Right lobe of liver (tissue), 6 donors: ENCODE data around the gene ABHD2. TPM values are rescaled to one million over a fixed set of nuclear protein-coding genes. Genes with fewer than 3 reads are reported as not detected.

ENCODE experiments used
- ATAC-seq, 4 donors: fragments of 200-7000 bp; cut with Tn5 transposase; one replicate each; pipeline ENCODE4 v1.9.1; 2020; ENCODE audit warnings: mild to moderate bottlenecking in 4 of 4, moderate library complexity in 4 of 4
- DNase-seq, 3 donors: peaks; one replicate each; pipeline ENCODE4 v3.0.0-alpha.2; 2020
- H3K27ac ChIP-seq, 3 donors: fragments of 200-600 bp; one replicate each; pipeline ENCODE4 v1.8.0; 2022
- H3K27me3 ChIP-seq, 2 donors: fragments of 200-600 bp; one replicate each; pipeline ENCODE4 v1.8.0; 2022
- H3K36me3 ChIP-seq, 4 donors: fragments of 200-600 bp; sonication (generic) in 1 of 4; one replicate each; pipeline versions ENCODE4 v1.5.1 to v1.8.0; 2017 to 2022; ENCODE audit warnings: control low read depth in 1 of 4
- H3K4me1 ChIP-seq, 4 donors: fragments of 200-600 bp; sonication (generic) in 1 of 4; one replicate each; pipeline versions ENCODE4 v1.5.1 to v1.8.0; 2017 to 2022; ENCODE audit warnings: control low read depth in 1 of 4
- H3K4me3 ChIP-seq, 3 donors: fragments of 200-600 bp; one replicate each; pipeline ENCODE4 v1.8.0; 2022
- H3K9me3 ChIP-seq, 4 donors: fragments of 200-600 bp; sonication (generic) in 1 of 4; one replicate each; pipeline versions ENCODE4 v1.5.1 to v1.8.0; 2017 to 2022; ENCODE audit warnings: control low read depth in 1 of 4
- CTCF ChIP-seq, 4 donors: fragments of 200-600 bp in 3 of 4; fragments of 450-650 bp in 1 of 4; IDR thresholded peaks; one replicate each; pipeline versions ENCODE4 v1.5.1 to v1.8.0; 2016 to 2022; ENCODE audit warnings: antibody characterized with exemption in 4 of 4, mild to moderate bottlenecking in 2 of 4
- POLR2A ChIP-seq: fragments of 450-650 bp; IDR thresholded peaks from one replicate; pipeline ENCODE4 v1.6.1; 2017; ENCODE audit warnings: antibody characterized with exemption, mild to moderate bottlenecking
- whole genome bisulfite sequencing: methylation state at CpG from one replicate; pipeline ENCODE4 v1.1.6; 2018; ENCODE audit warnings: low coverage, low lambda C conversion rate; ENCODE audit not compliant: insufficient coverage; ENCODE audit errors: missing lambda C conversion rate; 5-methylcytosine and 5-hydroxymethylcytosine counted together
- intact Hi-C, 2 donors: fragments of 100-400 bp; cut with DNase I; formaldehyde crosslinking; loops; one replicate each; pipeline versions ENCODE4 v1.11.2 to v1.14.1; 2022
- total RNA-seq, 6 experiments: library from RNA; depleted of rRNA in 2 of 6; stranded (reverse); fragments of >200 nt in 2 of 6; fragmentation: NEBNext Ultra II Directional in 3 of 6; extraction: Animal tissue kit (Norgen Biotek cat#: 25700) in 3 of 6; gene quantifications; one replicate each; pipeline versions ENCODE4 v1.1.0 to v1.2.4, GENCODE V29; 2016 to 2023
- donor health status: DM: no; HTN: yes; CAD: no.
- donor health status: DM: no; HTN: no; CAD: no.
- donor health status: DM: no; HTN: no; CAD: no.
- donor health status: DM: no; HTN: yes; CAD: no.
- donor health status: DM: no; HTN: yes; CAD: no.

Gene ABHD2
- total RNA-seq, 6 experiments from 2014 or later = 136 to 392 (median 315) TPM

GRCh38 chr15:89155122-89155521 lies 66.9 kb downstream of the ABHD2 start:
- peaks cover 0 to 71% (median 29%) of the 10 kb centered on the region in 4 donors for H3K36me3 ChIP-seq
- no peak overlapping the region for H3K27ac ChIP-seq
- ATAC-seq = no peak
- H3K27me3 ChIP-seq = no peaks in the 10 kb centered on the region
- TF ChIP-seq CTCF (IDR thresholded peaks at IDR 0.05) = no peak
- TF ChIP-seq POLR2A = no peak
- DNase-seq = no peak
- no peak overlapping the region for H3K4me3 ChIP-seq
- 95% methylated on average over 10 of the region's 10 CpGs for WGBS
- H3K9me3 ChIP-seq = no peaks in the 10 kb centered on the region
- H3K4me1 ChIP-seq = peaks cover 0 to 9% (median 2%) of the 10 kb centered on the region in 4 donors
- intact Hi-C loops = no loop called here

GRCh38 chr15:89155656-89156055 lies 67.4 kb downstream of the ABHD2 start:
- no peak overlapping the region for H3K27ac ChIP-seq
- 66% methylated on average over 6 of the region's 6 CpGs for WGBS
- H3K36me3 ChIP-seq = peaks cover 0 to 77% (median 29%) of the 10 kb centered on the region in 4 donors
- TF ChIP-seq POLR2A (no peak), CTCF (IDR thresholded peaks at IDR 0.05) (no peak)
- no peak for DNase-seq
- intact Hi-C loops = no loop called here
- no peaks in the 10 kb centered on the region for H3K9me3 ChIP-seq
- H3K4me3 ChIP-seq = no peak overlapping the region
- peaks cover 0 to 4% (median 0%) of the 10 kb centered on the region in 4 donors for H3K4me1 ChIP-seq
- peak in 3 of 4 donors; percentile 7 to 29 (median 11) for ATAC-seq
- no peaks in the 10 kb centered on the region for H3K27me3 ChIP-seq

DNA sequence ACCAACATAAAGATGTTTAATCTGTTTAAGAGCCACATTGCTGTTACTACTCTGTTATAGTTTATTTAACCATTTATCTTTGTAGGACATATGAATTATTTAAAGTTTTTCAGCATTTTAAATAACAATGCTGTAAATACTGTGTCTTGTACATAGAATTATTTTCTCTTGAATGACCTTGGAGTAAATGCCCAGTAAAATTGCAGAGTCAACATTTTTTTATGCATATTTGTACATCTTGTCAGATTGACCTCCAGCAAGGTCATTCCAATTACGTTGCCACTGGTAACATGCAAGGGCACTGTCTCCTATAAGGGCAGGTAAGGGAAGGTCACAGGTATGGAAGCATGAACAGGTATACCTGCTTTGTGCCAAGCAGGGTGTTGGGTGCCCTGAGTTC lies 68.8 kb downstream of the ABHD2 start:
- WGBS = 43% methylated on average over 1 of the region's 1 CpG
- no peaks in the 10 kb centered on the region for H3K9me3 ChIP-seq
- TF ChIP-seq POLR2A = no peak
- no peak for TF ChIP-seq CTCF (IDR thresholded peaks at IDR 0.05)
- intact Hi-C loops = no loop called here
- DNase-seq = no peak
- H3K27ac ChIP-seq = no peak overlapping the region
- no peak overlapping the region for H3K4me3 ChIP-seq
- no peaks in the 10 kb centered on the region for H3K27me3 ChIP-seq
- H3K4me1 ChIP-seq = no peaks in the 10 kb centered on the region
- ATAC-seq = no peak
- H3K36me3 ChIP-seq = peaks cover 0 to 78% (median 26%) of the 10 kb centered on the region in 4 donors

GRCh38 chr15:89157918-89158564 lies 69.8 kb downstream of the ABHD2 start:
- no peak for DNase-seq
- Histone ChIP-seq H3K4me3 (no peak overlapping the region), H3K4me1 (peaks cover 0 to 4% (median 0%) of the 10 kb centered on the region in 4 donors), H3K9me3 (no peaks in the 10 kb centered on the region), H3K27me3 (no peaks in the 10 kb centered on the region), H3K27ac (no peak overlapping the region), H3K36me3 (peaks cover 0 to 69% (median 24%) of the 10 kb centered on the region in 4 donors)
- TF ChIP-seq POLR2A (no peak), CTCF (IDR thresholded peaks at IDR 0.05) (no peak)
- peak; percentile 17 to 58 (median 30) for ATAC-seq
- intact Hi-C loops = no loop called here
- 60% methylated on average over 2 of the region's 4 CpGs for WGBS
